Testis (tissue), 2 donors: ENCODE results near the gene NR6A1.

ENCODE experiments used
- CTCF ChIP-seq, 3 experiments: fragments of 450-650 bp in 2 of 3; fragments of 200-600 bp in 1 of 3; sonication (generic) in 1 of 3; IDR thresholded peaks; one replicate each; pipeline ENCODE4 v1.5.1; 2016 to 2019; ENCODE audit warnings: antibody characterized with exemption in 3 of 3, mild to moderate bottlenecking in 2 of 3, moderate library complexity in 1 of 3
- POLR2A ChIP-seq: fragments of 450-650 bp; IDR thresholded peaks from one replicate; pipeline ENCODE4 v1.6.1; 2017; ENCODE audit warnings: antibody characterized with exemption, mild to moderate bottlenecking, moderate library complexity

- TF ChIP-seq CTCF (IDR thresholded peaks at IDR 0.05) (no peak), POLR2A (no peak)
Measured at GRCh38 chr9:124475158-124475867, 295.8 kb downstream of the NR6A1 start.
